Activated CD4-positive, alpha-beta T cell treated with anti-CD3 and anti-CD28 coated beads, Interleukin-2, amount 50 U/mL, for 16 hours (primary cell): ENCODE measurements around the gene SMARCC1.
A peak's percentile ranks its signal among the peaks of the same experiment; 100 is the strongest.

Experiments
- DNase-seq: peaks from one replicate; pipeline ENCODE4 v3.0.0-alpha.2; 2020

The SMARCC1 gene

DNA sequence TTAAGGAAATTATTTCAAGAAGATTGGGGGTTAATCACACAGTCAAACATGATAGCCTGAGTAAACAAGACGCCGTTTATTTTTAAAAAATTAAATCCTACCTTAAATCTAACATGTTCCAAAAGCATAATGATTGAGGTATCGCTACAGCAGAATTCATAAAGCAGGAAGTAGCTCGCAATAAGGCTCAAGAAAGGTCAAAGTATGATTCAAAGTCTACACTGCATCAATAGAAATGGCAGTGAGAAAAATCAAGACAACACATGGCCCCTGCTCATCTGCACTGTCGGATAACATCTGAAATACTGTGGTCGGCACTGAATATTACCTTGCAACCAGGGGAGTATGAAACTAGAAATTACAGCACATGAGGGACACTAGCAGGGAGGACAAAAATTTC lies 93.2 kb downstream of the SMARCC1 start:
- DNase-seq: no peak

DNA sequence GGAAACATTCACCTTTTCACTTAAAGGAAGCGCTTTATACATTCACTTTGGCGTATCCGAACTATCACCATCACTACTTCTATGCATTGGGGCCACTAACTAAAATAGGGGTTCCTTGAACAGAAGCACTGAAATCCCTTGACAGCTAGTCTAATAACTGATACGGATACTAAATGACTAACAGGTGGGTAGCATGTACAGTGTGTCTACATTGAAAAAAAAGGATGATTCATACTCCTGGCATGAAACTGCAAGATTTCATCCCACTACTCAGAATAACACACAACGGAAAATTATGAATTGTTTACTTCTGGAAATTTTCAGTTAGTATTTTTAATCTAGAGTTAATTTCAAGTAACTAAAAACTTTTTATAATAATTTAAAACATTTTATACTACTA lies 96.7 kb downstream of the SMARCC1 start:
- DNase-seq: no peak

DNA sequence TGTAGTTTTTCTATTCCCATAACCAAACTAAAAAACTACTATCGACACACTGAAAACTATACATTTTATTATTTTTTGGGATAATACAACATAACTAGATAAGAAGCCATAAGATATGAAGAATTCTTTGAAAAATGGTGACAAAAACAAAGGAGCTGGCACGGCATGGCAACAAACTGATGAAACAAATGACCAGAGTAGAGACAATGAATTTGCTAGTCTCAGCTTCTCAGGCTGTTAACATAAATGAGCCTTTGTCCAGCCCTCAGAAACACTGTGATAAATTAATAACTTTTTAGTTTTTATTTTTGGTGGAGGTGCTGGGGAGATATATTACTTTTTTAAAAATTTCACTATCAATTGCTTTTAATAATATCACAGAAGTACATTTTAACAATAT lies 100.7 kb downstream of the SMARCC1 start:
- no peak for DNase-seq

DNA sequence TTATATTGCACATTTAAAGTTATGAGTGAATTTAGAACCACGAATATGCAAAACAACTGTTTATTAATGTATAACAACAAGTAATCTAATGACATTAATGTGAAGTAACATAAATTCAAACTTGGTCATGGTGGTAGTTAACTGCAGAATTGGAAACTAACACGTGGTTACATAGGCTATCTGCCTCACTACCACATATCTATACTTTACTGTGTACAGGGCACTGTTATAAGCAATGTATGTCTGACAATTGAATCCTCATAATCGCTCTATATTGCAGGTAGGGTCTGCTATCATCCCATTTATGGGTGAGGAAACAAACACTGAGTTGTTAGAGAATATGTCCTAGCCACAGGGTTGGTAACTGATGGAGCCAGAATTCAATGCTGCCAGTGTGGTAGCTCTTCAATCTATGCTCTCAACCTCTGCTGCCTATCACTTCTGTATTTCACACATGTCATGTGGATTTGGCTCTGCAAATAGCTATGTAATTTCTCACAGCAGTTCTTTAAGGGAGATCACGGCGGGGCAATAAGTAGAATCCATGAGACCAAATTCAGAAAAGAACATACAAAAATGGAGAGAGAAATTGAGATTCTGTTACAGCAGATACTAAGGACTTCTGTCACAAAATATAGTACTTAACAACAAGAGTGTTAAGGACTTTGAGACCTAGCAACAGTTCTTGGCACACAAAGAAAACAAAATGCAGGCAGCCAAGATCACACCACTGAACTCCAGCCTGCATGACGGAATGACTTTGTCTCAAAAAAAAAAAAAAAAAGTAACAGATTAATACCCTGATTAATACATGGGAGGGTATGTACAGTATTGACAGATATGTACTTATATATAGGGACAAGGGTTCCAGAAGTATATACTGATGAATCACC lies 103.0 kb downstream of the SMARCC1 start:
- peak; percentile 10 for DNase-seq

GRCh38 chr3:47669026-47669749 lies 112.5 kb downstream of the SMARCC1 start:
- DNase-seq: no peak

GRCh38 chr3:47666118-47666517 lies 115.6 kb downstream of the SMARCC1 start:
- no peak for DNase-seq

DNA sequence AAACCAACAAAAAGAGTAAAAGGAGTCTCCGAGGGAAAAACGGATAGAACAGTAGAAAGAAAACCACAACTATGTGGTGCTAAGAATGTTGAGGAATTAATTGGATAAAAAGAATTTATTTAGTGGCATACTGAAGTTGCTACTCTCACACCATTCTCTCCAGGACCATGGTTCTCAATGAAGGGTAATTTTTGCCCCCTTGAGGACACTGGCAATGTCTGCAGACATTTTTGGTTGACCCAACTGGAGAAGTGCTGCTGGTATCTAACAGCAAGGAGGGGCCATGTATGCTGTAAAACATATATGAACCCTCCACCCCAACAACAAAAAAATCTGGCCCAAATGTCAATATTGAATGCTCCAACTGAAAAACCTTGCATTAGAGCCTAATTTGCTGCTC lies 117.2 kb downstream of the SMARCC1 start:
- no peak for DNase-seq

- no peak for DNase-seq
These were observed 118.0 kb downstream of the SMARCC1 start for GRCh38 chr3:47663630-47664240.

- DNase-seq: no peak
These were observed 120.5 kb downstream of the SMARCC1 start for GRCh38 chr3:47661121-47661752.

DNA sequence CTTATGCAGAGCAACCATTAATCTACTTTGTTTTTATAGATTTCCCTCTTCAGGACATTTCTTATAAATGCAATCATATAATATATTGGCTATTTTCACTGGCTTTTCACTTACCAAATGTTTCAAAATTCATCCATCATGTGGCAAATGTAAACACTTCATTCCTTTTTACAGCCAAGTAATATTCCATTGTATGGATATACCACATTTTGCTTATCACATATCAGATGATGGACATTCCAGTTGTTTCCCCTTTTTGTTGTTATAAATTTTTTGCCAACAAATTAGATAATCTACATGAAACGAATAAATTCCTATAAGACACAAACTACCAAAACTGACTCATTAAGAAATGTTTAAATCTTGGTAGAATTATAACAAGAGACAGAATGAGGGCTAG lies 123.2 kb downstream of the SMARCC1 start:
- DNase-seq: no peak

GRCh38 chr3:47652142-47652541 lies 129.6 kb downstream of the SMARCC1 start:
- no peak for DNase-seq

GRCh38 chr3:47650294-47650693 lies 131.4 kb downstream of the SMARCC1 start:
- DNase-seq: no peak

- DNase-seq: no peak
These were observed 134.1 kb downstream of the SMARCC1 start for GRCh38 chr3:47647550-47647949.

DNA sequence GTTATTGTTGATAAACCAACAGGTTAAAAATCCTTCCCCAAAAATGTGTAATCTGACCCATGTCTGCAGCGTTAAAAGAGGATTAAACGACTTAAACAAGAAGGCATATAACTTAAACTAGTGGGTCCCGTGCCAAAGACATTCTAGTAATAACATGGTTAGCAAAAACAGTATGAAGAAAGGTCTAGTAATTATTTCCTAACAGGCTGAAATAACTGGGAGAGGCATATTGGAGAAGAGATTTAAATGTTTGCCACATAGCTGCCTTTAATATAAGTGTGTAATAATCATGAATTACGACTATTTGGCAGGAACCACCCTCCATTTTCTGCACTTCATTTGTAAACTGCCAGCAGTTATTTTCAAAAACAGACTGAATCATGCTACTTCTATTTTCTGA lies 135.3 kb downstream of the SMARCC1 start:
- no peak for DNase-seq

- DNase-seq: no peak
These were observed 136.1 kb downstream of the SMARCC1 start for GRCh38 chr3:47645551-47645950.

DNA sequence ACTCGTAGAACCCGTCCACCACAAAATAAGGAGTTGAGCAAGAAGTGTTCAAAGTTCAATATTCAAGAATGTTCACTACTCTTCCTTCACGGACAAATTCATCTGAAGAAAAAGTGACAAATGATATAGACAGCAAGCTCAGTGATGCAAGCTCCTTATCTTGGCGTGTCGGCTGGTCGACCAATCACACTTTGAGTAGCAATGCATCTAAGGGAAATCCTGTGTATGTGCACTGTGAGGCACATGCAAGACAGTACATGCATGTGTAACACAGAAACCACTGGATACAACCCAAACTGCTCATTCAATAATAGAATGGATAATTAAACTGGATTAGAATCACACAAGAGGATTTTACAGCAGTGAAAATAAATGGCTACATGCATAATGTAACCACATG lies 138.6 kb downstream of the SMARCC1 start:
- no peak for DNase-seq

GRCh38 chr3:47641739-47642138 lies 140.0 kb downstream of the SMARCC1 start:
- no peak for DNase-seq

- no peak for DNase-seq
These were observed 144.8 kb downstream of the SMARCC1 start for GRCh38 chr3:47636921-47637320.

GRCh38 chr3:47636225-47636624 lies 145.5 kb downstream of the SMARCC1 start:
- no peak for DNase-seq

DNA sequence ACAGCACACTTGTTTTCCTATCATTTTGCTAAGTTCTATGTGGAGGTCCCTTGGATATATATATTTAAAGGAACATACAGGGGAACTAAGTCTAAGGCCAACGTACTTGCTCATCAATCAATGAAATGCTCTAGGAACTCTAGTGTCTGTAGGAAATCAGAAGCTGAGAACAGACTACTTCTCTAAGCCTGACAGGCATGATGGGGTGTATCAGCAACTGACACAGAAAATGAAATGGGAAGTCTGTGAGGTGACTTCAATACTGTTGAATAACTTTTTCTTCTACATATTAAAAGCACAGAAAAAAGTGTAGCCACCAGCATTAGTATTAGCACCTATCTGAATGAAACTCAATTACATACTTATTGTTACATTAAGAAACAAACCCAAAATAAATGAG lies 146.2 kb downstream of the SMARCC1 start:
- DNase-seq: no peak

DNA sequence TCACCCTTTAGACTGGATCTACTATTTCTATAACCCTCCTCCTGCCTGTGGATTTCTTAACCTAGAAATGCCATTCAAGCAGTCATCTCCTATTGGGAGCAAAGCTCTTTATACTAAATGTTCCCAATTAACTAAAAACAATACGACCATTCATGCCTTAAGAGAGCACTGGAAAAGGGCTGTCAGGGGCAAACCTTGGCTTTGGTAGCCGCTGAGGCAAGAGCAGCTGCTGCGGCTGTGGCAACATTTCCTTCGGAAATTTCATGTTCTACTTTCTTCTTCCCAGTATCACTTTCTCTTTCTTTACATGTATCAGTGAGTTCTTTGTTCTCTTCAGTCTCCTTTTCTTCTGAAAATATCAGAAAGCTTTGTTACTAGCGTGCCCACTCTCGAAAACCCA lies 146.7 kb downstream of the SMARCC1 start:
- no peak for DNase-seq

- no peak for DNase-seq
These were observed 150.9 kb downstream of the SMARCC1 start for GRCh38 chr3:47630810-47631209.

- no peak for DNase-seq
These were observed 151.9 kb downstream of the SMARCC1 start for GRCh38 chr3:47629770-47630169.
